ENCODE results near the gene HCAR3. TPM values are rescaled to one million over a fixed set of nuclear protein-coding genes. Genes with fewer than 3 reads are reported as not detected.
A peak's percentile ranks its signal among the peaks of the same experiment; 100 is the strongest.

The HCAR3 gene
- total RNA-seq, 1 experiment from 2014 or later: not detected

- H3K27me3 ChIP-seq (ENCODE audit: control insufficient read depth, insufficient read depth, low read length): no peaks in the 10 kb centered on the region
- no TSS peak for BruUV-seq (replicated peaks)
- ChIA-PET POLR2A (no interaction called here), CTCF (no interaction called here)
- peaks cover 9% of the 10 kb centered on the region for H3K4me1 ChIP-seq (ENCODE audit: control insufficient read depth, insufficient read depth, low read length)
- DNase-seq (ENCODE audit: low read depth, low spot score): no peak
- no peaks in the 10 kb centered on the region for H3K9me3 ChIP-seq (ENCODE audit: control insufficient read depth, insufficient read depth, low read depth, low read length)
- TF ChIP-seq CTCF (IDR thresholded peaks at IDR 0.05) (no peak), TCF7L2 (IDR thresholded peaks at IDR 0.05; ENCODE audit: low read depth, low read length) (no peak), SIN3A (IDR thresholded peaks at IDR 0.05; ENCODE audit: borderline replicate concordance, insufficient read depth, low read depth, low read length) (no peak), REST (IDR thresholded peaks at IDR 0.05; ENCODE audit: insufficient read depth in 1 of 2, low read depth in 2 of 2, low read length in 1 of 2) (no peak), POLR2AphosphoS5 (IDR thresholded peaks at IDR 0.05; ENCODE audit: low read depth, low read length) (no peak)
- in situ Hi-C loops (cut with HindIII; ENCODE audit: low pct_unique_long_range_greater_than_20kb, low sequenced_read_pairs): no loop called here
- no peak overlapping the region for H3K27ac ChIP-seq (ENCODE audit: low read length)
- H3K4me3 ChIP-seq (ENCODE audit: low read depth in 2 of 2, low read length in 2 of 2): peak overlapping the region in 1 of 2 experiments; percentile 66; a peak in 2 of 4 replicates
- no peak for ATAC-seq
- intact Hi-C loops (cut with micrococcal nuclease; ENCODE audit: unreplicated experiment): no loop called here
- no peaks in the 10 kb centered on the region for H3K36me3 ChIP-seq (ENCODE audit: control insufficient read depth, insufficient read depth, low read length)
Measured at GRCh38 chr12:122729583-122730214, 13.1 kb upstream of the HCAR3 start.

GRCh38 chr12:122726080-122726558 is 9.5 kb upstream of the HCAR3 start:
- H3K27ac ChIP-seq (ENCODE audit: low read length): no peak overlapping the region

More at GRCh38 chr12:122726080-122726558, 9.5 kb upstream of the HCAR3 start:
- Histone ChIP-seq H3K9me3 (ENCODE audit: control insufficient read depth, insufficient read depth, low read depth, low read length) (no peaks in the 10 kb centered on the region), H3K4me3 (ENCODE audit: low read depth in 2 of 2, low read length in 2 of 2) (no peak overlapping the region), H3K36me3 (ENCODE audit: control insufficient read depth, insufficient read depth, low read length) (no peaks in the 10 kb centered on the region), H3K4me1 (ENCODE audit: control insufficient read depth, insufficient read depth, low read length) (peaks cover 8% of the 10 kb centered on the region), H3K27me3 (ENCODE audit: control insufficient read depth, insufficient read depth, low read length) (no peaks in the 10 kb centered on the region)
- ChIA-PET CTCF (interaction anchor here (0.7 kb wide), 1 partner anchor 507 kb away, joined by 6 read pairs; the partner anchor contains the start of gene MTRFR), POLR2A (interaction anchor here (1.1 kb wide), 1 partner anchor 9 kb away, joined by 6 read pairs; no protein-coding TSS in a partner anchor)
- 0 out of 2 replicates have a peak, but pooled peaks have one; percentile 31 for ATAC-seq
- DNase-seq (ENCODE audit: low read depth, low spot score): peak; percentile 12
- BruUV-seq (replicated peaks): no TSS peak
- no peak for TF ChIP-seq SIN3A (IDR thresholded peaks at IDR 0.05; ENCODE audit: borderline replicate concordance, insufficient read depth, low read depth, low read length)
- TF ChIP-seq CTCF (IDR thresholded peaks at IDR 0.05): no peak
- TF ChIP-seq POLR2AphosphoS5 (IDR thresholded peaks at IDR 0.05; ENCODE audit: low read depth, low read length): no peak
- in situ Hi-C loops (cut with HindIII; ENCODE audit: low pct_unique_long_range_greater_than_20kb, low sequenced_read_pairs) (no loop called here), intact Hi-C loops (cut with micrococcal nuclease; ENCODE audit: unreplicated experiment) (no loop called here)
